Measurements from ENCODE around the gene RASGEF1C.

DNA sequence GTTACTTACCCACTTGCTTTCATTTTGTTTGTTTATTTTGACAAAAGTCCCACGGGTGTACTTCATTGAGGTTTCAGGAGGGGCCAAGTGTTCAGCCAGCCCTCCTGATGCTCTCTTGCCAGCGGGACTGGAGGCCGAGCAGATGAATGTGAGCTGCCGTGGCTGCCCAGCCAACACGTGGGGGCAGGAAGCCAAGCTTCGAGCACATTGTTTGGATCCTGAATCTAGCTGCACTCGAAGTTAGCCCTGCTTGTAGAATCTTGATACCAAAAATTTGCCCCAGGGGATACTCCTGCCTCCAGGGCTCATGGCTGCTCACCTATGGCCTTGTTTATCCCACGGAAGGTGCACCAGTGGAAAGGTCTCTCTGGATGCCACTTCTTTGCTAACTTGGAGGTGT lies 49.3 kb downstream of the RASGEF1C start:
- TF ChIP-seq, protein P1, sequence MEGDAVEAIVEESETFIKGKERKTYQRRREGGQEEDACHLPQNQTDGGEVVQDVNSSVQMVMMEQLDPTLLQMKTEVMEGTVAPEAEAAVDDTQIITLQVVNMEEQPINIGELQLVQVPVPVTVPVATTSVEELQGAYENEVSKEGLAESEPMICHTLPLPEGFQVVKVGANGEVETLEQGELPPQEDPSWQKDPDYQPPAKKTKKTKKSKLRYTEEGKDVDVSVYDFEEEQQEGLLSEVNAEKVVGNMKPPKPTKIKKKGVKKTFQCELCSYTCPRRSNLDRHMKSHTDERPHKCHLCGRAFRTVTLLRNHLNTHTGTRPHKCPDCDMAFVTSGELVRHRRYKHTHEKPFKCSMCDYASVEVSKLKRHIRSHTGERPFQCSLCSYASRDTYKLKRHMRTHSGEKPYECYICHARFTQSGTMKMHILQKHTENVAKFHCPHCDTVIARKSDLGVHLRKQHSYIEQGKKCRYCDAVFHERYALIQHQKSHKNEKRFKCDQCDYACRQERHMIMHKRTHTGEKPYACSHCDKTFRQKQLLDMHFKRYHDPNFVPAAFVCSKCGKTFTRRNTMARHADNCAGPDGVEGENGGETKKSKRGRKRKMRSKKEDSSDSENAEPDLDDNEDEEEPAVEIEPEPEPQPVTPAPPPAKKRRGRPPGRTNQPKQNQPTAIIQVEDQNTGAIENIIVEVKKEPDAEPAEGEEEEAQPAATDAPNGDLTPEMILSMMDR (IDR thresholded peaks at IDR 0.05; ENCODE audit: insufficient read depth, low read length) = no peak
- no peak for TF ChIP-seq GABPA (IDR thresholded peaks at IDR 0.05; ENCODE audit: low read depth)
- TF ChIP-seq, protein P2, sequence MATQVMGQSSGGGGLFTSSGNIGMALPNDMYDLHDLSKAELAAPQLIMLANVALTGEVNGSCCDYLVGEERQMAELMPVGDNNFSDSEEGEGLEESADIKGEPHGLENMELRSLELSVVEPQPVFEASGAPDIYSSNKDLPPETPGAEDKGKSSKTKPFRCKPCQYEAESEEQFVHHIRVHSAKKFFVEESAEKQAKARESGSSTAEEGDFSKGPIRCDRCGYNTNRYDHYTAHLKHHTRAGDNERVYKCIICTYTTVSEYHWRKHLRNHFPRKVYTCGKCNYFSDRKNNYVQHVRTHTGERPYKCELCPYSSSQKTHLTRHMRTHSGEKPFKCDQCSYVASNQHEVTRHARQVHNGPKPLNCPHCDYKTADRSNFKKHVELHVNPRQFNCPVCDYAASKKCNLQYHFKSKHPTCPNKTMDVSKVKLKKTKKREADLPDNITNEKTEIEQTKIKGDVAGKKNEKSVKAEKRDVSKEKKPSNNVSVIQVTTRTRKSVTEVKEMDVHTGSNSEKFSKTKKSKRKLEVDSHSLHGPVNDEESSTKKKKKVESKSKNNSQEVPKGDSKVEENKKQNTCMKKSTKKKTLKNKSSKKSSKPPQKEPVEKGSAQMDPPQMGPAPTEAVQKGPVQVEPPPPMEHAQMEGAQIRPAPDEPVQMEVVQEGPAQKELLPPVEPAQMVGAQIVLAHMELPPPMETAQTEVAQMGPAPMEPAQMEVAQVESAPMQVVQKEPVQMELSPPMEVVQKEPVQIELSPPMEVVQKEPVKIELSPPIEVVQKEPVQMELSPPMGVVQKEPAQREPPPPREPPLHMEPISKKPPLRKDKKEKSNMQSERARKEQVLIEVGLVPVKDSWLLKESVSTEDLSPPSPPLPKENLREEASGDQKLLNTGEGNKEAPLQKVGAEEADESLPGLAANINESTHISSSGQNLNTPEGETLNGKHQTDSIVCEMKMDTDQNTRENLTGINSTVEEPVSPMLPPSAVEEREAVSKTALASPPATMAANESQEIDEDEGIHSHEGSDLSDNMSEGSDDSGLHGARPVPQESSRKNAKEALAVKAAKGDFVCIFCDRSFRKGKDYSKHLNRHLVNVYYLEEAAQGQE (IDR thresholded peaks at IDR 0.05; ENCODE audit: insufficient replicate concordance, low read depth) = no peak
- no peak for TF ChIP-seq POLR2AphosphoS5 (IDR thresholded peaks at IDR 0.05; ENCODE audit: low read depth)

Measured in HL-60 (cell line).